Measurements from ENCODE around the gene CDH23.

Gene CDH23

GRCh38 chr10:71651428-71651827, 254.7 kb downstream of the CDH23 start:
- TF ChIP-seq CTCF (IDR thresholded peaks at IDR 0.05; ENCODE audit: poor library complexity, severe bottlenecking): no peak
- H3K27ac ChIP-seq (ENCODE audit: poor library complexity, severe bottlenecking): no peak overlapping the region
- no peaks in the 10 kb centered on the region for H3K36me3 ChIP-seq (ENCODE audit: low read depth)
- H3K4me1 ChIP-seq (ENCODE audit: insufficient read depth, poor library complexity, severe bottlenecking): no peaks in the 10 kb centered on the region
- no peak for DNase-seq (ENCODE audit: low spot score)
- H3K4me3 ChIP-seq (ENCODE audit: severe bottlenecking): no peak overlapping the region
- H3K9me3 ChIP-seq (ENCODE audit: severe bottlenecking): no peaks in the 10 kb centered on the region
- H3K27me3 ChIP-seq (ENCODE audit: insufficient read depth, poor library complexity, severe bottlenecking): no peaks in the 10 kb centered on the region
- ATAC-seq (ENCODE audit: low read depth): no peak

- Histone ChIP-seq H3K36me3 (ENCODE audit: low read depth) (no peaks in the 10 kb centered on the region), H3K4me3 (ENCODE audit: severe bottlenecking) (no peak overlapping the region), H3K27ac (ENCODE audit: poor library complexity, severe bottlenecking) (no peak overlapping the region), H3K4me1 (ENCODE audit: insufficient read depth, poor library complexity, severe bottlenecking) (no peaks in the 10 kb centered on the region), H3K27me3 (ENCODE audit: insufficient read depth, poor library complexity, severe bottlenecking) (no peaks in the 10 kb centered on the region), H3K9me3 (ENCODE audit: severe bottlenecking) (no peaks in the 10 kb centered on the region)
- DNase-seq (ENCODE audit: low spot score): no peak
- ATAC-seq (ENCODE audit: low read depth): no peak
- TF ChIP-seq CTCF (IDR thresholded peaks at IDR 0.05; ENCODE audit: poor library complexity, severe bottlenecking): no peak
These were observed 255.2 kb downstream of the CDH23 start for GRCh38 chr10:71651928-71652327.

GRCh38 chr10:71653044-71653443, 256.3 kb downstream of the CDH23 start:
- ATAC-seq (ENCODE audit: low read depth) (no peak), DNase-seq (ENCODE audit: low spot score) (no peak)
- no peak overlapping the region for H3K27ac ChIP-seq (ENCODE audit: poor library complexity, severe bottlenecking)
- no peaks in the 10 kb centered on the region for H3K4me1 ChIP-seq (ENCODE audit: insufficient read depth, poor library complexity, severe bottlenecking)
- H3K9me3 ChIP-seq (ENCODE audit: severe bottlenecking): no peaks in the 10 kb centered on the region
- no peak overlapping the region for H3K4me3 ChIP-seq (ENCODE audit: severe bottlenecking)
- no peak for TF ChIP-seq CTCF (IDR thresholded peaks at IDR 0.05; ENCODE audit: poor library complexity, severe bottlenecking)
- no peaks in the 10 kb centered on the region for H3K36me3 ChIP-seq (ENCODE audit: low read depth)
- H3K27me3 ChIP-seq (ENCODE audit: insufficient read depth, poor library complexity, severe bottlenecking): no peaks in the 10 kb centered on the region

- no peaks in the 10 kb centered on the region for H3K9me3 ChIP-seq (ENCODE audit: severe bottlenecking)
- DNase-seq (ENCODE audit: low spot score): no peak
- no peaks in the 10 kb centered on the region for H3K27me3 ChIP-seq (ENCODE audit: insufficient read depth, poor library complexity, severe bottlenecking)
- no peak for TF ChIP-seq CTCF (IDR thresholded peaks at IDR 0.05; ENCODE audit: poor library complexity, severe bottlenecking)
- ATAC-seq (ENCODE audit: low read depth): no peak
- H3K4me1 ChIP-seq (ENCODE audit: insufficient read depth, poor library complexity, severe bottlenecking): no peaks in the 10 kb centered on the region
- no peak overlapping the region for H3K27ac ChIP-seq (ENCODE audit: poor library complexity, severe bottlenecking)
- no peak overlapping the region for H3K4me3 ChIP-seq (ENCODE audit: severe bottlenecking)
- no peaks in the 10 kb centered on the region for H3K36me3 ChIP-seq (ENCODE audit: low read depth)
These were observed 259.5 kb downstream of the CDH23 start for GRCh38 chr10:71656220-71656619.

GRCh38 chr10:71657604-71658466, 261.1 kb downstream of the CDH23 start:
- H3K27me3 ChIP-seq (ENCODE audit: insufficient read depth, poor library complexity, severe bottlenecking): no peaks in the 10 kb centered on the region
- no peak for DNase-seq (ENCODE audit: low spot score)
- no peak overlapping the region for H3K4me3 ChIP-seq (ENCODE audit: severe bottlenecking)
- no peak for ATAC-seq (ENCODE audit: low read depth)
- TF ChIP-seq CTCF (IDR thresholded peaks at IDR 0.05; ENCODE audit: poor library complexity, severe bottlenecking): no peak
- H3K27ac ChIP-seq (ENCODE audit: poor library complexity, severe bottlenecking): no peak overlapping the region
- H3K4me1 ChIP-seq (ENCODE audit: insufficient read depth, poor library complexity, severe bottlenecking): no peaks in the 10 kb centered on the region
- no peaks in the 10 kb centered on the region for H3K36me3 ChIP-seq (ENCODE audit: low read depth)
- H3K9me3 ChIP-seq (ENCODE audit: severe bottlenecking): no peaks in the 10 kb centered on the region
